Measurements from ENCODE around the gene C17orf75.
A peak's percentile ranks its signal among the peaks of the same experiment; 100 is the strongest.
"Not testable (repeated sequence)": the region's sequence is repeated elsewhere in the genome, so short reads cannot be mapped to it uniquely, and the experiment has no call there.

The C17orf75 gene, protein sequence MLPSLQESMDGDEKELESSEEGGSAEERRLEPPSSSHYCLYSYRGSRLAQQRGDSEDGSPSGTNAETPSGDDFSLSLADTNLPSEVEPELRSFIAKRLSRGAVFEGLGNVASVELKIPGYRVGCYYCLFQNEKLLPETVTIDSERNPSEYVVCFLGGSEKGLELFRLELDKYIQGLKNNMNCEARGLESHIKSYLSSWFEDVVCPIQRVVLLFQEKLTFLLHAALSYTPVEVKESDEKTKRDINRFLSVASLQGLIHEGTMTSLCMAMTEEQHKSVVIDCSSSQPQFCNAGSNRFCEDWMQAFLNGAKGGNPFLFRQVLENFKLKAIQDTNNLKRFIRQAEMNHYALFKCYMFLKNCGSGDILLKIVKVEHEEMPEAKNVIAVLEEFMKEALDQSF

DNA sequence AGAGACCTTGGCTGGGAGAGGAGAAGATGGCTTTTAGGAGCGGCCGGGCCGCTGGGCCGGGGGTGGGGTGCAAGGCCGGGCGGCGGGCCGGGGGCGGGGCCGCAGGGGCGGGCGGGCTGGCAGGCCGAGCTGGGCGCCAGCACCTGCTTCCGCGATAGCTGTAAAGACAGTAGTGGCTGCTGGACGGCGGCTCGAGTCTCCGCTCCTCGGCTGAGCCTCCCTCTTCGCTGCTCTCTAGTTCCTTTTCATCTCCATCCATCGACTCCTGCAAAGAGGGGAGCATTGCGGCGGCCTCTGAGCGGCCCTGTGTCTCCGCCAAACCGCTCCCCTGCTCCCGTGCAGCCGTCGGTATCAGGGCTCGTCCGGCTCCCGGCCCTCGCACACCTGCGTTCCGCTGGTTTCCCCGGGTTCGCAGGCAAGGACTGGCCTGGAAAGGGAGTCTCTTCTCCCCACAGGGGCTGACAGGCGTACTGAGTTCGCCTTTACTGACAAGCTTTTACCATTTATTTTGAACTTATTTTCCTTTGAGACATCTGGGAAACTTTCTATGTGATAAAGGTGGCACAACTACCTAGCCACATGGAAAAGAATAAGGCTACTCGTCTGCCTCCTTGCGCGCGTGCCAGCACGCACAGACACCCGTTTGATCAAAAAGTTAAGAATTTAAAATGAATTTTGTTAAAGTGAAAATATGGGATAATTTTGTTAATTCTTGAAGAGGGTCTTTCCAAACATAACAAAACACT lies at the start of gene C17orf75:
Gene C17orf75, minus strand, starts transcription at position 317 of the 746 bp plus-strand sequence. Its CDS starts 34 bp downstream, at position 283.
- DNase-seq (ENCODE audit: low read depth in 2 of 2) = peak; percentile 64 to 68

DNA sequence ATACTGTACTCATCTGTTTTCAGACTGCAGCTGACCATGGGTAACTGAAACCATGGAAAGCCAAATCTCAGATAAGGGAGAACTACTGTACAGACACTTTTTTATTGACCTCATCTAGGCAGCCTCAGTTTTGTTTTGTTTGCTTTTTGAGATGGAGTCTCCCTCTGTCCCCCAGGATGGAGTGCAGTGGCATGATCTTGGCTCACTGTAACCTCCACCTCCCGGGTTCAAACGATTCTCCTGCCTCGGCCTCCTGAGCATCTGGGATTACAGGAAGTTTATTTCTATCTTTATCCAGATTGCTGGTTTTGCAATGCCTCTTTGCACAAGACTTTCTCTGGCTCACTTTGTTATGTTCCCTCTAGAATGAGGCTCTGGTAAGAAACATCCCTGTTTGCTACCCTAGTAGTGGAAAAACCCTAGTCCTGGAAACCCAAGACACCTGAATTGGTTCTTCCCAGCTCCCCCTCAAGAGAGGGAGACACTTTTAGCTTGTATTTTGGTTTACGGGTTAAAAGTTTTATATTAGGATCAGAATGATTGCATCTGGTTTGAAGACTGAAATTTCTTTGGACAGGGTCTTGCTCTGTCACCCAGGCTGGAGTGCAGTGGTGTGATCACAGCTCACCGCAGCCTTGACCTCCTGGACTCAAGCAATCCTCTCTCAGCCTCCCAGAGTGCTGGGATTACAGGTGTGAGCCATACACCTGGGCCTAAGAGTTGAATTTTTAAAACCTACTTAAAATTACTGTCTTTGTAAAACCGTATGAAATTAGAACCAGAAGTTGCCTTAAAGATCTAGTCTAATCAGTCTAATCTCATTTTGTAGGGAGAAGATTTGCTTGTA lies 46.9 kb upstream of the C17orf75 start:
- DNase-seq (ENCODE audit: low read depth in 2 of 2) = no peak

DNA sequence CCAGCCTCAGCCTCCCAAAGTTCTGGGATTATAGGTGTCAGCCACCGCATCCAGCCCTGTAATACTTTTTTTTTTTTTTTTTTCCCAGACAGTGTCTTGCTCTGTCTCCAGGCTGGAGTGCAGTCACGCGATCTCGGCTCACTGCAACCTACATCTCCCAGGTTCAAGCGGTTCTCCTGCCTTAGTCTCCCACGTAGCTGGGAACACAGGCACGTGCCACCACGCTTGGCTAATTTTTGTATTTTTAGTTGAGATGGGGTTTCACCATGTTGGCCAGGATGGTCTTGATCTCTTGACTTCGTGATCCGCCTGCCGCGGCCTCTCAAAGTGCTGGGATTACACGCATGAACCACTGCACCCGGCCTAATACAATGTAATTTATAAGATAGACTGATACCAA lies 46.2 kb upstream of the C17orf75 start:
- DNase-seq (ENCODE audit: low read depth in 2 of 2) = not testable (repeated sequence)

DNA sequence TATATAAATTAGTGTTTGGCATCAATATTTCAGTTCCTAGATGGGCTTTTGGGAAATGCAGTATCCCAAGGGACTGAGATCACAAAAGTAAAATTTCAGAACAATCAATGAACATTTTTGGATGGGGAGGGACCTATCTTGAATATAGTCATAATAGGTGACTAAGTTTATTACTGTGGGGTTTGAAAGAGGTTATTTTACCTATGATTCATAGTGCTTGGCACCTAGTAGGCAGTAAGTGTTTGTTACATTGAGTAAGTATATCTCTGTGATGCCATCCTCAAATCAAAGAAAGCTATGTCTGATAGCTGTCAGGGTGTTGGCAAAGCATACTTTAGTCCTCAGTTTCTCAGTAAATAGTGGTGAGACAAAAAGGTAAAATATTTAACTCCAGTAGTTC lies 44.9 kb upstream of the C17orf75 start:
- no peak for DNase-seq (ENCODE audit: low read depth in 2 of 2)

DNA sequence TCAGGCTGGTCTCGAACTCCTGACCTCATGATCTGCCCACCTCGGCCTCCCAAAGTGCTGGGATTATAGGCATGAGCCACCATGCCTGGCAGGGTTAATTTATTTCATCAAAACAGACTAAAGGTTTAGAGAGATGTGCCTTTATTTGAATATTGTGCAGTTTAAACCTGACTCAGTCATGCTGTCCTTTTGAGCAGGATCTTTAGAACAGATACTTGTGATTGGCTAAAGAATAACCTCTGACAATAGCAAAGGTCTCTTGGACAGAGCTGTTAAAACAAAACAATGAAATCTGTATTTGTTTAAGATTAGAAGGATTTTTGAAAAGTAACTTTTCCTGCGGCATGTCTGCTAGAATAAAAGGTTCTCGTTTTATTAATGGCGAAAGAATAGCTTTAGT lies 44.0 kb upstream of the C17orf75 start:
- DNase-seq (ENCODE audit: low read depth in 2 of 2) = no peak

DNA sequence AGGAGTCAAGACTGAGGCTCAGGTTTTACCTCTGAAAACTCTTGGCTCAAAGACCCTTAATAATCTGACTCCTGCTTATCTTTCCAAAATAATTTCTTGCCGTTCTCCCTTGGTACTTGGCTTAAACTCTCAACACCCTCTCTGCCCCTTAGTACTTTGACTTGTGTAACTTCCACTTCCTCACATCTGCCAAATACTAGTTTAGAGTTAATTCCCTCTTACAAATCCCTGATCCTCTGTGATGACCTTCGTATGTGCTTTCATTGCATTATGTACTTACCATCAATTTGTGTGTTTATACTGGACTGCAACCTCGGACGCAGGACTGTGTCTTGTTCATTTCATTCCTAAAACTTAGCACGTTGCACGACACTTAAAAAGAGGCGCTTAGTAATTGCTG lies 43.1 kb upstream of the C17orf75 start:
- no peak for DNase-seq (ENCODE audit: low read depth in 2 of 2)

DNA sequence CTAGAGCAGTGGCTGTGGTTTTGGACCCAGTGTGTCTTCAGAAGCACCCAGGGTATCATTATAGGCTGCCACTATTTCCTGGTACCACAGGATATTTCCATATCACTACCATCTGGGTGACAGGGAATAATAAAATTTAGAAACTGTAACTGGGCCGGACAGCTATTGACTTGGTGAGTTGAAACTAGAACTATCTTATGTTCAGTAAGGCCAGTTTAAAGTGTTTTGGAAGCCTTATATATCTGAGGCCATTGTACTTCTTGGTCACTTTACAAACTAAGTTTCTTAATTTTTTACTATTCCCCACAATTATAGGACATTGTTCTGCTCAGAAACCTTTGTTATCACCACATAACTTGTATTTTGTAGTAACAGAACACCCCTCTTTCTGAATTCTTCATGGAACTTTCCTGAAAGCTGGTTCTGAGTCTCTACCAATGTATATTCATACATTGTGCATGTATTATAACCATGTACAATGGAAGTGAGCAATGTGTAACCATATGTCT lies 42.0 kb upstream of the C17orf75 start:
- DNase-seq (ENCODE audit: low read depth in 2 of 2) = no peak

DNA sequence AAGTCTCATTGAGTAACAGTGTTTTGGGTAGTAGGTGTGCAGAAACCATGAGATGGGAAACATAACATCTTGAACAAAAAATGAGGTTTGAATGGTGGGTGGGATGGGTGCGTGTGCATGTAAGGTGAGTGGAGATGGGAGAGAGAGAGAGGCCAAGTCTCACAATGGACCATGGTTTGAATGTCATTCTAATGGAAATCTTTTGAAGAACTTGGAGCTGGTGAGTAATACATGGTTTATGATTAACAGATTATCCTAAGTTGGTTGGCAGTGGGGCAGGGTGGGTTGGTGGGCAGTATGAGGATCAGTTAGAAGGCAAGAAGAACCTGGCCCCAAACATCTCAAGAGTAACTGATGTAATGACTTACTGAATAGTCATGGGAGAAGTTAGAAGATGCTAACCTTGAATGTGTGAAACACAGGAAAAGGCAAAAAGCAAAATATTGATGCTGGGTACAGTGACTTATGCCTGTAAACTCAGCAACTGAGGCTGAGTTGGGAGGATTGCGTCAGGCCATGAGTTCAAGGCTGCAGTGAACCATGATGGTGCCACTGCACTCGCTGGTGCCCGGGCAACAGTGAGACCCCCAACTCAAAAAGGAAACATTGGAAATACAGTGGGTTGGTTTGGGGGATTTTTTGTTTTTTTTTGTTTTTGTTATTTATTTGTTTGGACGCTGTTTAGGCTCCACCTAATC lies 40.7 kb upstream of the C17orf75 start:
- no peak for DNase-seq (ENCODE audit: low read depth in 2 of 2)

DNA sequence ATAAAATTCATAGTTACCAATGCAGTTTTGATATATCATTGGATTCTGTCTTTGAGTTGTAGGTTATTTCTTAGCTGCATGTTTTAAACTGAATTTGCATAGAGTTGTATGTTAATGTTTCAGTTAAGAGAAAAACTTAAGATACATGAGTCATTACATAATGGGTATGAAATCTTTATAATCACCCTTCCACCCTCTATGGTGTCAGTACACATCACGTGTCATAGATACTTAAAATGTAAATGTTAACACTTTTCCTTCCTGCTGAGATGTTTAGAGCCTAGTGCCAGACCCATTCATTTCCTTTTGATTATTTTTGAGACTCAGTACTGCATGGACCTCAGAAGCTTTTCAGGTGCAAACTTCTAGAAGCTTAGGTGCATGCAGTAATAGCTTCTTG lies 28.5 kb upstream of the C17orf75 start:
- no peak for DNase-seq (ENCODE audit: low read depth in 2 of 2)

DNA sequence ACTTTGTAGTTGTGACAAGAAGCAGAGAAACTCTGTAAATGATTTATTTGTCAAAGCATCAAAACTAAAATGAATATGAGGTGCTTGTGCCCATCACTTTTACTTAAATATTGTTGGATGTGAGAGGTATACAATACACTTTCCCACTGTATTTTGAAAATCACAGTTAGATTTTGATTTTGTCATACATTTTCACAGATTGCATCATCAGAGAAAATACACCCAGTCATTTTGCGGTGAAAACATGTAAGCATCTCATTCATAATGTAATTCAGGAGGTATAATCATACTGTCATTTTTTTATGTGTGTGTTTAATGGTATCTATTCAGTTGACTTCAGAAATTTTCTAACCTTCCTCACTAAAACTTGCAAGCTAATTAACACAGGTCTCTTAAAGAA lies 19.3 kb upstream of the C17orf75 start:
- no peak for DNase-seq (ENCODE audit: low read depth in 2 of 2)

DNA sequence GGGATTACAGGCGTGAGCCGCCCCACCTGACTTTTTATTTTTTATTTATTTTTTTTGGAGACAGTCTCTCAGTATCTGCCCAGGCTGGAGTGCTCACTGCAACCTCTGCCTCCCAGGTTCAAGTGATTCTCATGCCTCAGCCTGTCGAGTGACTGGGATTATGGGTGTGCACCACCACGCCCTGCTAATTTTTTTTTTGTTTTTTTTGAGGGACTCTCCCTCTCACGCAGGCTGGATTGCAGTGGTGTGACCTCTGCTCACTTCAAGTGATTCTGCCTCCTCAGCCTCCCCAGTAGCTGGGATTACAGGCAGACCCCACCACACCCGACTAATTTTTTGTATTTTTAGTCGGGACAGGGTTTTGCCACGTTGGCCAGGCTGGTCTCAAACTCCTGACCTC lies 15.6 kb upstream of the C17orf75 start:
- no peak for DNase-seq (ENCODE audit: low read depth in 2 of 2)

DNA sequence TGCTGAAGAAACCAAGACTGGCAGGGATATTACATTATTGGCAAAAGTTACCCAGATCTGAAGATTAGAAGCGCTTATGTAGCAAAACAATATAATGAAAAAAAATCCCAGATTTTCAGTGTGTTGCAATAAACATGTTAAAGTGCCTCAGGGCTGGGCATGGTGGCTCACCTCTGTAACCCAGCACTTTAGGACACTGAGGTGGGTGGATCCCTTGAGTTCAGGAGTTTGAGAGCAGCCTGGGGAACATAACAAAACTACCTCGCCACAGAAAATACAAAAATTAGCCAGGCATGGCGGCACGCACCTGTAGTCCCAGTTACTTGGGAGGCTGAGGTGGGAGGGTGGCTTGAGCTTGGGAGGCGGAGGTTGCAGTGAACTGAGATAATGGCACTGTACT lies 14.8 kb upstream of the C17orf75 start:
- DNase-seq (ENCODE audit: low read depth in 2 of 2) = no peak

DNA sequence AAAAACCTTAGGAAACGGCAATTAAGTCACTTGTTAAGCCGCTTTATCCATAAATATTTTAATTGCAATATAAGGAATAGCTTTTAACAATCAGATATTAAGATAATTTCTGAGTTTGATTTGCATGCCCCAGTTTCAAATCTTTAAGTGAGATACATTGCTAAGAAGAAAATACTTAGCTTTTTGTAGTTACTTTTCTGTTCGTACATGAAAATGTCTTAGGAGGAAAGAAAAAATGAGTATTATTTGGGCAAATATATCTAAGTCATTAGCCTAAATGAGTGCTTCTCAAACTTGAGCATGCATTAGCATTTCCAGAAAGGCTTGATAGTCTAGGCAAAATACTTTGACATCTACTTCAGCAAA lies 14.4 kb upstream of the C17orf75 start:
- no peak for DNase-seq (ENCODE audit: low read depth in 2 of 2)

DNA sequence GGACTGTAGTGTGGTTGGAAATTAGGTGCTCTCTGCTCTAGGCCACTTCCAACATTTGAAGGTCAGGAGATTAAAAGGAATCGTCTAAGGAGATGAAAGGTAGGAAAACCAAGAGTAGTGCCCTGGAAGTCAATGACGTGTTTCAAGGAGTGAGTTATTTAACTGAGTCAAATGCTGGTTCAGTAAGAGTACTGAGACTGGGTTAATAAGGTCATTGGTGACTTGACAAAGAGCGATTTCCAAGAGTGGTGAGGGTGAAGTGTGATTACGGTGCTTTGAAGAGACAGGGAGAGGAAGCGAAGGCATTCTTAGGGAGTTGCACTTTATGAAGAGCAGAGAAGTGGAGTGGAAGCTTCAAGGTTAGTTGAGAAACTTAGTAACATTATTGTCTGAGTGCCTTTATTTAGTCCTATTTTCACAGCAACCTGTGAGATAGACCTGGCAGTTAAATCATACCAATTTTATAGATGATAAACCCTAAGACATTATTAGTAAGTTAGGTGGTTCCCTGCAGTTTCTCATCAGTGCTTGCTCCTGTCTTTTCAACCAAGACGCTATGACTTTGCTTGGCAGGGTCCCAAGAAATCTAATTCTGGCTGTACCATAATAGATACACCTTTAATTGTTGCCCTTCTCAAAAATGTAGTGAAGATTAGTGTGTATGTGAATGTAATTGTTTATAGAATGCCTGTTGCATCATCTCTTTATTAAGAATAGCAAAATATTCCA lies 13.8 kb upstream of the C17orf75 start:
- no peak for DNase-seq (ENCODE audit: low read depth in 2 of 2)

DNA sequence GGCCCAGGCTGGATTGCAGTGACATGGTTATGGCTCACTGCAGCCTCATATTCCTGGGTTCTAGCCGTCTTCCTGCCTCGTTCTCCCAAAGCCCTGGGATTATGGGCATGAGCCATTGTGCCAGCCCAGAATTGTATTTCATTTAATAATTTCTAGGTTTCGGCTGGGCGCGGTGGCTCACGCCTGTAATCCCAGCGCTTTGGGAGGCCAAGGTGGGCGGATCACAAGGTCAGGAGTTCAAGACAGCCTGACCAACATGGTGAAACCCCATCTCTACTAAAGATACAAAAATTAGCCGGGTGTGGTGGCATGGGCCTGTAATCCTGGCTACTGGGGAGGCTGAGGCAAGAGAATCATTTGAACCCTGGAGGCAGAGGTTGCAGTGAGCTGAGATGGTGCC lies 10.8 kb upstream of the C17orf75 start:
- not testable (repeated sequence) for DNase-seq (ENCODE audit: low read depth in 2 of 2)

DNA sequence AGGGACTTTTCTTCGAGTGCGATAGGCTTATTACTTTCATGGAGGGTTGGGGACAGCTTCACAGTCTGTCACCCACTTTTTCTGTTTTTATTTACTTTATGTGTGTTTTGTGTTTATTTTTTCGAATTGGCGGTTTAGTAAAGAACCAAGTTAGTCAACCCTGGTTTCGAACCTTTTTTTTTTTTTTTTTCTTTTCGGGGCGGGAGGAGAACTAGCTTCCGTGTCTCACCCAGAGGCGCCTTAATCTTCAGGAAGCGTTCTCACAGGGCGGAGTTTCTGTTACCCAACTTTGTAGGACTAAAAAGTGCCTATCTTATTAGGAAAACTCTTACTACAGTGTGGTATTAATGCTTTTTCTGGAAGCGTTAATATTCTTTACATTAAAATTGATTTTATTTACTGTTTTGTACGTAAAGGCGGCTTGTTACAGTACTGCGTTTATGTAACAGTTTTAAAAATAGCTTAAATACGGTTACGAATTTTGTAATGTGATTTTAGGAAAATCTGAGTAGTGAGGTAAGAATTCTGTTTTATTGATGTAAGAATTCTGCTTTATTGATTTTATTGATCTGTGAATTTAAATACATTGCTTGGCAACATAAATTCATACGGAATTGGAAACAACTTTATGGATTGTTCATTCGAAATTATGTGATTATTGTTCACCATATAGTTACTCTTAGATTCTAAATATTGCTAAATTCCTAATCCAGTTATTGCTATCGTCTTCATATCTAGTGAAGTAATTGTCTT lies 8.9 kb upstream of the C17orf75 start:
- peak in 1 of 2 donors; percentile 17 for DNase-seq (ENCODE audit: low read depth in 2 of 2)

DNA sequence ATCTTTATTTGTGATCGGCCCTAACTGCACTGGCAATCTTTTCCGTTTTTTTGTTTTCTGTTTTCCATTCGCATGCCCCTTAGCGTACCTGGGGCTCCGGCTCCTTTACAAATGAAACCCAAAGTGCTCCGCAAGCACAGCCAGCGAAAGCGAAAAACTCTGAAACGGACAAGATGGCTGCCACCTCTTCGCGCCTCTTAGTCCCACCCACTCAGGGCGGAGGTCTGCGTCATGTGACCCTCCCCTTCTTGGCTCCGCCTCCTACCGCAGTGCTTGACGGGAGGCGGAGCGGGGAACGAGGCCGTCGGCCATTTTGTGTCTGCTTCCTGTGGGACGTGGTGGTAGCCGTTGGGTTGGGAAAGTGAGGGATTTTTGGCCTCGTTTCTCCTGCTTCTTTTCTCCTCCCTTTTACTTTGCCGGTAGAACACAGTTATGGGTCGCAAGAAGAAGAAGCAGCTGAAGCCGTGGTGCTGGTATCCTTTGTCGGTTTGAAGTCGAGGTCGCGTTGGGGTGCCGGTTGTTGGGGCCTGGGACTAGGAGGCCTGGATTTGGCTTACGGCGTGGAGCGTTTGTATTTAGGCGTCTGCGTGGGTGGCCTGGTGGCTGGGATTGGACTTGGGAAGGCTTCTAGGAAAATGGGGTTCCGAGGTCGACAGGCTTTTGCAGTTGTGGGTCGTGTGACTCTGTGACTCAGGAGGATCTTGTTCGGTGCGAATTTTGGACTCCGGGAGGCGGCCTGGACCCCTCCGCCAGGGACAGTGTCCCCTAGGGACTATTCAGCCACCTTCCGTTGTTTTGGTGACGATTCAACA lies 8.1 kb upstream of the C17orf75 start, which contains the start of gene ZNF207:
Gene ZNF207, plus strand, starts transcription at position 304 of the 812 bp plus-strand sequence. Its CDS starts 129 bp downstream, at position 433.
- DNase-seq (ENCODE audit: low read depth in 2 of 2) = peak; percentile 91 to 92

DNA sequence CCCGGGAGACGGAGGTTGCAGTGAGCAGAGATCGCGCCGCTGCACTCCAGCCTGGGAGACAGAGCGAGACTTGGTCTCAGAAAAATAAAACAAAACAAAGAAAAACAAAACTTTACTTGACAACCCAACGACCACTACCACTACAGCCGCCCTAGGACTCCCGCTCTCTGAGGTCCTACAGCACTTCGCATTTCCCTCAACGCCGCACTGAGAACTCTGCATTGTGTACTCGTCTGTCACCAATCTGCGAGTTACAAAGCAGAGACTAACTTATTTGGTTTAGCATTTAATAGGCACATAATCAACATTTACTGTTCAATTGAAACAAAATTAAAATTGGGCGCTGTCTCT lies 7.5 kb upstream of the C17orf75 start:
- no peak for DNase-seq (ENCODE audit: low read depth in 2 of 2)

DNA sequence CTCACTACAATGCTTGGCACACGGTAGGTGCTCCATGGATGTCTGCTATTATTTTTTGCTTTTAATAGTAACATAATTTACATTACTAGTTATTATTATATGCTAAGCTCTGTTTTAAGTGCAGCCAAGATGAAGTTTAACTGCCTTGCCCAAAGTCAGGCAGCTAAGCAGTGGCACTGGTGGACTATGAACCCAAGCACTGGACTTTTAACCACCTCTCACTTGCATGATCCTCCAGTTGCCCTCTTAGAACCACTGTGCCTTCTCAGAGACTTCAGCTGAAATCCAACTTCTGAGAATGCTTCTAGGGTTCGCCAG lies 6.5 kb upstream of the C17orf75 start:
- DNase-seq (ENCODE audit: low read depth in 2 of 2) = no peak

Measured in stimulated activated CD8-positive, alpha-beta memory T cell treated with anti-CD3 and anti-CD28 coated beads, Interleukin-7, amount 100 ng/mL, for 4 hours (primary cell).